BLaER1 treated with 17β-estradiol and CSF1 and Interleukin-3, amounts not matched to agents 10 nM and 100 nM (cell line): ENCODE measurements around the gene SLC5A3.

ENCODE experiments used
- H3K27ac ChIP-seq, 11 experiments: shearing (Covaris generic); formaldehyde crosslinking; 2 replicates each; pipeline ENCODE4 v1.8.1; 2022
- H3K27me3 ChIP-seq, 11 experiments: shearing (Covaris generic); formaldehyde crosslinking; 2 replicates each; pipeline ENCODE4 v1.8.1; 2022
- H3K36me3 ChIP-seq, 11 experiments: shearing (Covaris generic); formaldehyde crosslinking; 2 replicates each; pipeline ENCODE4 v1.8.1; 2022
- H3K4me1 ChIP-seq, 10 experiments: shearing (Covaris generic); formaldehyde crosslinking; 2 replicates each; pipeline ENCODE4 v1.8.1; 2022
- H3K4me2 ChIP-seq, 11 experiments: shearing (Covaris generic); formaldehyde crosslinking; 2 replicates each; pipeline ENCODE4 v1.8.1; 2022
- H3K4me3 ChIP-seq, 10 experiments: shearing (Covaris generic); formaldehyde crosslinking; 2 replicates each; pipeline ENCODE4 v1.8.1; 2022
- H3K9ac ChIP-seq, 11 experiments: shearing (Covaris generic); formaldehyde crosslinking; 2 replicates each; pipeline ENCODE4 v1.8.1; 2022
- H3K9me3 ChIP-seq, 11 experiments: shearing (Covaris generic); formaldehyde crosslinking; replicated peaks in 1 of 11; 2 replicates each; pipeline ENCODE4 v1.8.1; 2022
- H4K20me1 ChIP-seq, 11 experiments: shearing (Covaris generic); formaldehyde crosslinking; 2 replicates each; pipeline ENCODE4 v1.8.1; 2022
- Cebpa-rat ChIP-seq, 11 experiments: shearing (Covaris generic); IDR thresholded peaks; 2 replicates each; pipeline ENCODE4 v1.8.1; 2022

Gene SLC5A3

GRCh38 chr21:34115160-34115559 lies 41.8 kb downstream of the SLC5A3 start:
- no peak overlapping the region for H3K27ac ChIP-seq

DNA sequence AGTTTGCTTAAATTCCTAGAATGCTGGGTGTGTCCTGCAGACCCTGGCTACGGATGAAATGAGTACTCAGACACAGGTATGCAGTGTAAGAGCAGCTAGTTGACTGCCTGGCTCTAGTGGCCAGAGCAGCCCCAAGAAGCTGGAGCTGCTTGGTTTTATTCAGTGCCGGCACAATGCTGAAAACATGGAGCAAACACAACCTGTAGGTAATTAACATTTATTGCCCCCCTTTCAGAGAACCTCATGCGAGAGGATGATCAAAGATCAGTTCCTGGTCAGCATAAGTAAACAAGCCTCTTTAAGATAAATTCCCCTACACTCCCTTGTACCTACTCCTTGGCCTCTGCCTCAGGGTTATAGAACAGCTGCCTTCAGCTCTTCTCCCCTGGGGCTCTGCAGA lies 43.2 kb downstream of the SLC5A3 start:
- Histone ChIP-seq H3K4me2 (no peak overlapping the region), H3K27ac (no peak overlapping the region), H3K4me1 (peaks cover 0 to 33% (median 5%) of the 10 kb centered on the region in 10 experiments; a peak in 9 of 20 replicates), H3K4me3 (no peak overlapping the region), H4K20me1 (peaks cover 0 to 100% (median 74%) of the 10 kb centered on the region in 11 experiments; a peak in 18 of 22 replicates), H3K9me3 (peaks cover 0 to 5% (median 0%) of the 10 kb centered on the region in 11 experiments; a peak in 3 of 22 replicates), H3K9ac (no peak overlapping the region), H3K36me3 (peaks cover 15 to 93% (median 55%) of the 10 kb centered on the region in 11 experiments), H3K27me3 (no peaks in the 10 kb centered on the region)
- no peak for TF ChIP-seq Cebpa-rat (IDR thresholded peaks at IDR 0.05)

More at GRCh38 chr21:34115160-34115559, 41.8 kb downstream of the SLC5A3 start:
- Histone ChIP-seq H3K27me3 (no peaks in the 10 kb centered on the region), H3K4me3 (no peak overlapping the region), H3K9ac (no peak overlapping the region), H4K20me1 (peaks cover 0 to 100% (median 76%) of the 10 kb centered on the region in 11 experiments; a peak in 19 of 22 replicates), H3K36me3 (peaks cover 20 to 93% (median 51%) of the 10 kb centered on the region in 11 experiments), H3K9me3 (peaks cover 0 to 5% (median 0%) of the 10 kb centered on the region in 11 experiments; a peak in 3 of 22 replicates), H3K4me1 (peaks cover 0 to 41% (median 13%) of the 10 kb centered on the region in 10 experiments; a peak in 10 of 20 replicates), H3K4me2 (no peak overlapping the region)
- TF ChIP-seq Cebpa-rat (IDR thresholded peaks at IDR 0.05), result no peak

DNA sequence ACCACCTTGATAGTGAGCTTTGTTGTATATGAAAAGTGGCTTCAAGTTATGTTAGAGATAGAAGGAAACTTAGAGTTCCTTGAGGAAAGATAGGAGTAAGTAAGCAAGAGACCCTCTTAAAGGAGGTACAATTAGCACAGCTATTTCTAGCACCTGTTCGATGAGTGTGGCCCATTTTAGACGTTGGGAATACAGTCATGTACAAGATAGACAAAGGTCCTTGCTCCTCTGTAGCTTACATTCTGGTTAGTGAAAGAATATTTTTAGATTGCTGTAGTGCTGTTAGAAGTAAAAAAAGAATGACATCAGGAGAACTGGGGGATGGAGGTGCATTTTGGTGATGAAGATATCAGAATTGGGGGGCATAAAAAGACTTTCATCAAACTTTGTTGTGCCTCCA lies 47.5 kb downstream of the SLC5A3 start:
- Histone ChIP-seq H3K9me3 (peaks cover 0 to 4% (median 0%) of the 10 kb centered on the region in 11 experiments; a peak in 3 of 22 replicates), H3K36me3 (peaks cover 30 to 98% (median 72%) of the 10 kb centered on the region in 11 experiments)
- no peak for TF ChIP-seq Cebpa-rat (IDR thresholded peaks at IDR 0.05)

DNA sequence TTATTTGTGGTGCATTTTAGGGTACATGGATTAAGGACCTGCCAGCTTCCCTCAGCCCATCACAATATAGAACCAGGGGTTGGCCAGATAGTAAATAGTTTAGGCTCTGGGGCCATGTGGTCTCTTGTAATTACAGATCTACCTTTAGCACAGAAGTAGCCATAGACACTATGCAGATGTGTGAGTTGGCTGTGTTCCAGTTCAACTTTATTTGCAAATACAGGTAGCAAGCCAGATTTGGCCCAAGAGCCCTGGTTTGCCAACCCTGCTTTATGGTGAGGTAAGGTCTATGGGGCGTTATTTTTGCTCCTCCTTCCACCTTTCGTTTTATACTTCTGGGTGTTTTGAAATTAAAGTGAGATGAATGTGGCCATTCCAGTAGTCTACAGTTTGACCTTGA lies 48.7 kb downstream of the SLC5A3 start:
- H3K27me3 ChIP-seq, result no peaks in the 10 kb centered on the region
- H3K4me3 ChIP-seq, result no peak overlapping the region
- no peak overlapping the region for H3K9ac ChIP-seq
- H3K9me3 ChIP-seq, result peaks cover 0 to 4% (median 0%) of the 10 kb centered on the region in 11 experiments; a peak in 1 of 22 replicates
- peaks cover 0 to 7% (median 0%) of the 10 kb centered on the region in 10 experiments; a peak in 2 of 20 replicates for H3K4me1 ChIP-seq
- TF ChIP-seq Cebpa-rat (IDR thresholded peaks at IDR 0.05), result no peak
- H3K36me3 ChIP-seq, result peaks cover 33 to 98% (median 72%) of the 10 kb centered on the region in 11 experiments
- H3K27ac ChIP-seq, result no peak overlapping the region
- no peak overlapping the region for H3K4me2 ChIP-seq
- peaks cover 4 to 100% (median 84%) of the 10 kb centered on the region in 11 experiments; a peak in 20 of 22 replicates for H4K20me1 ChIP-seq

More for the DNA sequence above, 47.5 kb downstream of the SLC5A3 start:
- H3K4me2 ChIP-seq, result no peak overlapping the region
- H4K20me1 ChIP-seq, result peaks cover 4 to 100% (median 80%) of the 10 kb centered on the region in 11 experiments; a peak in 20 of 22 replicates
- H3K27me3 ChIP-seq, result no peaks in the 10 kb centered on the region
- no peak overlapping the region for H3K9ac ChIP-seq
- H3K27ac ChIP-seq, result no peak overlapping the region
- H3K4me1 ChIP-seq, result no peaks in the 10 kb centered on the region; a peak in 1 of 20 replicates
- no peak overlapping the region for H3K4me3 ChIP-seq
